ENCODE data around the gene FAM228A. TPM values are rescaled to one million over a fixed set of nuclear protein-coding genes. Genes with fewer than 3 reads are reported as not detected.

The FAM228A gene
- total RNA-seq: not detected in 2 replicates

GRCh38 chr2:24174851-24175277, at the start of gene FAM228A:
TSS of gene FAM228A (plus strand) at chr2:24175053. CDS start at chr2:24175481, 428 bp downstream.

Other genes starting within 250 kb of the FAM228A start
- 10.1 and 13.7 TPM in 2 replicates for gene ATAD2B, start 247.9 kb upstream of the FAM228A start, total RNA-seq
- gene UBXN2A, start 234.6 kb upstream of the FAM228A start, total RNA-seq: 9.4 and 9.9 TPM in 2 replicates
- under 0.01 and 0.61 TPM in 2 replicates for gene MFSD2B, start 165.0 kb upstream of the FAM228A start, total RNA-seq
- 12.0 and 19.0 TPM in 2 replicates for gene WDCP, start 127.7 kb upstream of the FAM228A start, total RNA-seq
- gene FKBP1B, start 125.3 kb upstream of the FAM228A start, total RNA-seq: 22.0 and 23.1 TPM in 2 replicates
- gene SF3B6, start 98.7 kb upstream of the FAM228A start, total RNA-seq: 226 and 244 TPM in 2 replicates
- 83.1 and 94.5 TPM in 2 replicates for gene TP53I3, start 90.2 kb upstream of the FAM228A start, total RNA-seq
- 0.30 TPM in 1 of 2 replicates, not detected in the other for gene PFN4, start 51.7 kb upstream of the FAM228A start, total RNA-seq
- 3.6 and 5.2 TPM in 2 replicates for gene FAM228B, start 51.6 kb upstream of the FAM228A start, total RNA-seq
- gene ITSN2, start 185.5 kb downstream of the FAM228A start, total RNA-seq: 40.6 and 55.6 TPM in 2 replicates

All from epithelial cell of umbilical artery (primary cell).